Activated T-helper 1 cell treated with anti-CD3 and anti-CD28 coated beads, Interleukin-12 subunit alpha, Interleukin-12 subunit beta, Interleukin-2, Interleukin-4 antibody, amounts not matched to agents 30 ng/mL and 10 ng/mL and 1 ng/mL, durations not matched to agents 14 hours and 24 hours and 36 hours (primary cell): ENCODE data around the gene LHFPL2. TPM values are rescaled to one million over a fixed set of nuclear protein-coding genes. Genes with fewer than 3 reads are reported as not detected.

ENCODE experiments used
- DNase-seq: peaks from one replicate; pipeline ENCODE4 v3.0.0; 2021; ENCODE audit warnings: low spot score
- H3K27ac Mint-ChIP-seq: one replicate; pipeline ENCODE4 v1.8.0; 2021; ENCODE audit warnings: mild to moderate bottlenecking, mixed read lengths
- H3K27me3 Mint-ChIP-seq: one replicate; pipeline ENCODE4 v1.8.0; 2022; ENCODE audit warnings: mild to moderate bottlenecking, moderate library complexity, mixed read lengths; ENCODE audit not compliant: insufficient read depth
- H3K36me3 Mint-ChIP-seq: one replicate; pipeline ENCODE4 v1.8.0; 2021; ENCODE audit warnings: low read depth, mixed read lengths
- H3K4me1 Mint-ChIP-seq: one replicate; pipeline ENCODE4 v1.8.0; 2021; ENCODE audit warnings: low read depth, mixed read lengths
- H3K4me3 Mint-ChIP-seq: one replicate; pipeline ENCODE4 v1.8.0; 2021; ENCODE audit warnings: mild to moderate bottlenecking, moderate library complexity, mixed read lengths
- H3K9me3 Mint-ChIP-seq: one replicate; pipeline ENCODE4 v1.8.0; 2021; ENCODE audit warnings: mixed read lengths
- intact Hi-C: fragments of 100-400 bp; cut with micrococcal nuclease; formaldehyde crosslinking; loops from one replicate; pipeline ENCODE4 v1.15.1; 2024
- total RNA-seq: library from RNA; stranded (reverse); gene quantifications from 2 replicates; pipeline ENCODE4 v1.2.3, GENCODE V29; 2022

The LHFPL2 gene
- total RNA-seq, 1 donor from 2014 or later, result 0.08 TPM

DNA sequence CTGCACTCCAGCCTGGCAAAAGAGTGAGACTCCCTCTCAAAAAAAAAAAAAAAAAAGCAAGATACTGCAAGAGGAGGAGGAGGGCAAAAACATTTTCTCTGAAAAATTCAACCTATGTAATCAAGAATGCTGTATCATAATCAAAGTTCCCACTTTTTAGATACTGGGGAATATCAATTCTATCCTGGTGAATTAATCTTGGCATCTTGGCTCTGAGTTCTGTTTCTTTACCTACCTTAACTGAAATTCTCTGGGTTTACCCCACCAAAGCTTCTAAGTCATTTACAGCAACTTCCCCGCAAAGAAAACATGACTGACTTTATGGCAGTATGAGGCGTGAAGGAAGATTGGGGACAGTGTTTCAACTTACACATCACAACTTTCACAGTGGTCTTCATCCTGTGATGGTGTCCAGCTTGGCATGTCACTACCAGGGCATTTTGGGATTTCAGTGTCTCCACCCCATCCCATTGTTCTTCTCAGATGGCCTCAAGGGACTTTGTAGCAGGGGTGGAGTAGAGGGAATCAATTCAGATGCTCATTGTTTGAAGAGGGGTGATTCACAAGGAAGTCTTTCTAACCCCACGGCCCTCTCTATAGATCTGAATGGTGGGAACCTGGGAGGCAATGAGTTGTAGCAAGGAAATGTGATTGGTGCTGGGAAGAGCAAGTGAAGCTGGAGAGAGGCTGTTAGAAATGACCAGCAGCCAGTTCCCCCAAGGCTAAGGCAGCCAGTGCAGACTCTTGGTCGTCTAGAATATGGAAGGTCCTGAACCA is 157.7 kb downstream of the LHFPL2 start:
- DNase-seq, result no peak
- intact Hi-C loops, result no loop called here
- Mint-ChIP-seq H3K27ac (no peak overlapping the region), H3K27me3 (peaks cover 2% of the 10 kb centered on the region), H3K4me1 (no peaks in the 10 kb centered on the region), H3K36me3 (peaks cover 3% of the 10 kb centered on the region), H3K4me3 (no peak overlapping the region), H3K9me3 (no peaks in the 10 kb centered on the region)

DNA sequence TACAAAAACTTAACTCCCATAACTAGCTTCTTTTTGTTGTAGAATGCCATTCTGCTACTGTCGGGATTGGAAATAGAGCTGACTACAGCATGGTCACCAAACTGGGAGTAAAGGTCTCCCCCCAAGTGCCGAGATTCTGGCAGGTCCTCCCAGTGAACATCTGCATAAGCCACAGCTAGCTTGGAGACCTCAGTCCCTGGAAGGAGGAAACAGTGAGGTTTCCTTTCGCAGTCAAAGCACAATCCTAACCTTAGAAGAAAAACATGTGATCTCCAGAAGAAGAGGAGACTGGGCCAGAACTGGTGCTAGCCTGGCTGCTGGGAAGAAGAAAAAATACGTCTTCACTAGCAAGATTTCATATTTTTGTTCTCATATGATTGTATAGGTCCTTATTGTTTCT is 160.7 kb downstream of the LHFPL2 start:
- no peak overlapping the region for H3K27ac Mint-ChIP-seq
- no peak overlapping the region for H3K4me3 Mint-ChIP-seq
- no peaks in the 10 kb centered on the region for H3K27me3 Mint-ChIP-seq
- no peaks in the 10 kb centered on the region for H3K9me3 Mint-ChIP-seq
- peaks cover 16% of the 10 kb centered on the region for H3K4me1 Mint-ChIP-seq
- peaks cover 4% of the 10 kb centered on the region for H3K36me3 Mint-ChIP-seq
- intact Hi-C loops, result no loop called here
- DNase-seq, result no peak

DNA sequence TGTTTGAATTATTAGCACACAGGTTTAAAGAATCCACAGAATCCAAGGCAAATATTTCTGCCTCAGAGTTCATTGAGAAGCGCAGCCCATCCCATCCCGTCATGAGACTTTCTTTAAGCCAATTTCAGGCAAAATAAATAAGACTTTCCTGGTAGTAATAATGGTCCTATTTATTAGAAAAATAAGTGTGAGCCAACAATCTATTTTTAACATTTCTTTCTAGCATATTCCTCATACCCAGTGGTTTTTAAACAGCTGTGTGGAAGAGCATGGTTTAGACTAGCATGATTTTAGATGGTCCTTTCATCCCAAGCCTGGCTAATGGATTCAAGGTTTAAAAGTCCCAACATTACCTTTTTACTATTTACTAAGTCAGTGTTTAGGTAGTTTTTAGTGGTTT is 162.4 kb downstream of the LHFPL2 start:
- no peaks in the 10 kb centered on the region for H3K9me3 Mint-ChIP-seq
- no peak overlapping the region for H3K27ac Mint-ChIP-seq
- intact Hi-C loops, result no loop called here
- peaks cover 16% of the 10 kb centered on the region for H3K4me1 Mint-ChIP-seq
- no peak for DNase-seq
- H3K36me3 Mint-ChIP-seq, result peaks cover 4% of the 10 kb centered on the region
- no peak overlapping the region for H3K4me3 Mint-ChIP-seq
- H3K27me3 Mint-ChIP-seq, result no peaks in the 10 kb centered on the region

DNA sequence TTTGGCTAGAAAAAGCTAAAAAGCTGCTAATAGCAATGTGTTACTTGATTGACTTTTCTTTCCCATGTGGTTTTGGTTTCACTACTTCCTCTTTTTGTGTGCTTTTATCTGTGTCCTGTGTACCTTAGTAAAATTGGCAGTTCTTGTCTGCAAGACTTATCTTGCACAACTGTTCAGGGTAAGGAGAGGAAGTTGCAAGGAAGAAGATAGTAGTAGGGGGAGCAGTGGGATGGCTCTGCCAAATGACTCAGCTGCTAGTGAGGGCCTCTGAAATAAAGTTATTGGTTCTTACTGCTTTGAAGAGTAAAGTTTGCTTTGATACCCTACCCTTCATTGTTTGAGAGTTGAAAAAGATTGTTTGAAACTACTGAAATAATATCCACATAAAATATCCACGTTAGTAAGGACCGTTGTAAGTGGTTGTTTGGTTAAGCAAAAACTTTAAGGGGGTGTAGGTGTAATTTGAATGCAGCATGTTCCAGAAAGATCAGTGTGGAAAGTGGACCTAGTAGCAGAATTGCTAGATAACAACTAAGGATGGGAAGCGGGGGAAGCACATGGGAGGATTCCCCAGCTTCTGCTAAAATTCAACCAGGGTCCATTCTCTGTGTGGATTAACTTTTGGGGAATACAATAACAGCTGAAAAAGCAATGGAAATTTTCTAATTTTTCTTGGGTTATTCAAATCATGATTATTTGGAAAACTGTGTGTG is 164.6 kb downstream of the LHFPL2 start:
- Mint-ChIP-seq H3K4me1 (peaks cover 16% of the 10 kb centered on the region), H3K36me3 (peaks cover 2% of the 10 kb centered on the region), H3K27ac (no peak overlapping the region), H3K27me3 (no peaks in the 10 kb centered on the region), H3K4me3 (no peak overlapping the region), H3K9me3 (no peaks in the 10 kb centered on the region)
- DNase-seq, result no peak
- intact Hi-C loops, result no loop called here

DNA sequence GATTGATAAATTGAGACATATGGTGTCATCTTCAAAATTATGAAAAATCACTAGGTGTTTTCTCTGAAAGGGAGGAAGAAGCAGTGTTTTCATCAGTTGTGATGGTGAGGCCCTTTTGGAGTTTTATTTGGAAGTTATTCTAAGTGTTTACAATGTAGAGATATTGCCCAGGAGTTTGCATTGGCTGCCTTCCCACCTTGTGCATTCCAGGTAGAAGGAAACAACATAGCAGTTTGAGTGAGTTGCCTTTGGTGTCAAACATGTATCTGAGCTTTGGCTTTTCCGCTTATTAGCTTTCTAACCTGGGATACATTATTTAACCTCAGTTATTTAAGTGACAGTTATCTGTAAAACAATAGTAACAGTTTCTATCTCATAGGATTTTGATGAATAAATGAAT is 165.6 kb downstream of the LHFPL2 start:
- Mint-ChIP-seq H3K9me3 (no peaks in the 10 kb centered on the region), H3K36me3 (peaks cover 2% of the 10 kb centered on the region), H3K27ac (no peak overlapping the region), H3K4me3 (no peak overlapping the region), H3K4me1 (peaks cover 16% of the 10 kb centered on the region), H3K27me3 (no peaks in the 10 kb centered on the region)
- DNase-seq, result no peak
- intact Hi-C loops, result no loop called here

DNA sequence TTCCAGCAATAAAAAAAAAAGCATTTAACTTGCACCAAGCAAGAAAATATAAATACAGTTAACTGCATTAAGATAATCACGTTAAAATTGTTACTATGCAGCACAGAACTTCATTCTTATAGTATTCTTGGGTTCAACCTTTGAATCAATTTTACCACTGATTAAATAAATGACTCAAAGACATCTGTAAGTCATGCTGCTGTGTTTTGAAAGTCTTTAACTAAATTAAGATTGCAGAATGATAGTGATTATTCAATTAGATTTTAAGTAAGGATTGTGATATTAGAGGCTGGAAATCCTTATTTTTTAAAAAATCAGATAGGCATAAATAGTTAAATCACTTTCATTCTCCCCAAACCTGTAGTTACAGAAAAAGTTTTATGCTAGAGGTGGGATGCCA is 171.8 kb downstream of the LHFPL2 start:
- H3K27ac Mint-ChIP-seq, result no peak overlapping the region
- H3K9me3 Mint-ChIP-seq, result no peaks in the 10 kb centered on the region
- intact Hi-C loops, result no loop called here

DNA sequence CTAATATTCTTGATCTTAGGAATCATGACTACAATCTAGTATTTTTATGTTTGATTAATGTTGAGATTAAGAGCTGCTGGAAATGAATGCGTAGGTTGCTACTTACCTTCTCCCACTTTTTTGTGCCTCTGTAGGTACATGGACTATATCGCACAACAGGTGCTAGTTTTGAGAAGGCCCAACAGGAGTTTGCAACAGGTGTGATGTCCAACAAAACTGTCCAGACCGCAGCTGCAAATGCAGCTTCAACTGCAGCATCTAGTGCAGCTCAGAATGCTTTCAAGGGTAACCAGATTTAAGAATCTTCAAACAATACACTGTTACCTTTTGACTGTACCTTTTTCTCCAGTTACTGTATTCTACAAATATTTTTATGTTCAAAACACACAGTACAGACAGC is 173.2 kb downstream of the LHFPL2 start:
- H3K27me3 Mint-ChIP-seq, result no peaks in the 10 kb centered on the region
- H3K4me1 Mint-ChIP-seq, result no peaks in the 10 kb centered on the region
- no peak for DNase-seq
- H3K36me3 Mint-ChIP-seq, result no peaks in the 10 kb centered on the region
- no peak overlapping the region for H3K4me3 Mint-ChIP-seq
- no peaks in the 10 kb centered on the region for H3K9me3 Mint-ChIP-seq
- no peak overlapping the region for H3K27ac Mint-ChIP-seq
- intact Hi-C loops, result no loop called here

More for the DNA sequence above, 171.8 kb downstream of the LHFPL2 start:
- Mint-ChIP-seq H3K36me3 (no peaks in the 10 kb centered on the region), H3K4me3 (no peak overlapping the region), H3K27me3 (no peaks in the 10 kb centered on the region), H3K4me1 (no peaks in the 10 kb centered on the region)
- no peak for DNase-seq

DNA sequence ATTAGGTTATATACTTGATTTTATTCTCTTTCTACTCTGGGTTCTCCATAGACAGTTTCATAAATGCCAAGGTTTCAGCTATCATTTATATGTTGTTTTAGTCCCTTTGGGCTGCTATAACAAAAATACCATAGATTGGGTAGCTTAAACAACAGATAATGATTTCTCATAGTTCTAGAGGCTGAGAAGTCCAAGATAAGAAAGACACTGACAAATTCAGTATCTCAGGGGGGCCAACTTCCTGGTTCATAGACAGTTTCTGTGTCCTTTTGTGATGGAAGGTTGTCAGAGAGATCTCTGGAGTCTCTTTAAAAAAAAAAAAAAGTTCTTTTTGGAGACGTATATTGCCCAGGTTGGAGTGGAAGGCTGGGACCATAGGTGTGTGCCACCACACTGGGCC is 174.8 kb downstream of the LHFPL2 start:
- Mint-ChIP-seq H3K4me3 (no peak overlapping the region), H3K4me1 (no peaks in the 10 kb centered on the region), H3K27ac (no peak overlapping the region), H3K9me3 (no peaks in the 10 kb centered on the region), H3K27me3 (no peaks in the 10 kb centered on the region), H3K36me3 (no peaks in the 10 kb centered on the region)
- no peak for DNase-seq
- intact Hi-C loops, result no loop called here

DNA sequence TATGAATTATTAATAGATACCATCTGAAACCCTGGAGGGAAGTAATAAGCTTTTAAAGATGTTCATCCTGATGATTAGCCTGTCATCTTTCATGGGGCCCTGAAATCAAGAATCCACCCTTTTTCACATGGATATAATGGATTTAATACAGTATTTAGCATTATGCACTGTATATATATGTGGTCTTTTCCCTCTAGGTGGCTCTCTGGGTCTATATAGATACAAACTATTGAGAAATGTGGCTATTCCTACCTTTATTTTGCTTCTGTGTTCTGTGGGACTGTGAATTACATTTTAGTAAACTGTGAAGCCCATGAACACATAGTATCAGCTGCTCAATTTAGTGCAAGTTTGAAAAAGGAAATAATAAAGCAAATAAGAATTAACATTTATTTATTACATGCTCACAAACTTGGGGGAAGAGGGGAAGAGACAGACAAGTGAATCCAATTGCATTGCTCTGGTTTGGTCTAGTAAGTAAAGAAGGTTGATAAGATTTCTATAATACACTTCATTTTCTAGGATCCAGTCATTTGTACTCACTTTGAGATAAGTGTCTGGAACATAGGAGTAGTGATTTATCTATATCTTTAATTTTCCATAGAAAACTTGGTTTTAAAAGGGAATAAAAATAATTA is 176.0 kb downstream of the LHFPL2 start:
- Mint-ChIP-seq H3K4me1 (no peaks in the 10 kb centered on the region), H3K4me3 (no peak overlapping the region), H3K27ac (no peak overlapping the region), H3K9me3 (no peaks in the 10 kb centered on the region), H3K36me3 (no peaks in the 10 kb centered on the region), H3K27me3 (no peaks in the 10 kb centered on the region)
- intact Hi-C loops, result no loop called here
- DNase-seq, result no peak

DNA sequence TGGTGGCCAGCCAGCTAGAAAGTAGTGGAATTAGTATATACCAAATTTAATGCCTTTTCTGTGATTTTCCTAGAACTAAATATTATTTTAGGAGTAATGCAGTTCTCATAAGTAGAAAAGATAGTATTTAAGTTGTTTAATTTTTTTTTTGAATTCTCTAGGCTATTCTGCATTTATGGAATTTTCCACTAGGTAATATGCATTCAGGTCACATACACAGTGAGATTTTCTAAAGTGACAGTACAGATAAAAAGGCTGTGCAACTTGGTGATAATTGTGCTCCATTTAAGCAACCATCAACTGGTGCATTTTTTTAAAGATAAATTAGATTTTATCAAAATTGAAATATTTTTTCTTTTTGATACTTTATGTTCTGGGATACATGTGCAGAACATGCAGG is 176.7 kb downstream of the LHFPL2 start:
- DNase-seq, result no peak
- H3K27me3 Mint-ChIP-seq, result no peaks in the 10 kb centered on the region
- no peak overlapping the region for H3K4me3 Mint-ChIP-seq
- no peaks in the 10 kb centered on the region for H3K9me3 Mint-ChIP-seq
- no peaks in the 10 kb centered on the region for H3K4me1 Mint-ChIP-seq
- H3K27ac Mint-ChIP-seq, result no peak overlapping the region
- intact Hi-C loops, result no loop called here
- H3K36me3 Mint-ChIP-seq, result no peaks in the 10 kb centered on the region

DNA sequence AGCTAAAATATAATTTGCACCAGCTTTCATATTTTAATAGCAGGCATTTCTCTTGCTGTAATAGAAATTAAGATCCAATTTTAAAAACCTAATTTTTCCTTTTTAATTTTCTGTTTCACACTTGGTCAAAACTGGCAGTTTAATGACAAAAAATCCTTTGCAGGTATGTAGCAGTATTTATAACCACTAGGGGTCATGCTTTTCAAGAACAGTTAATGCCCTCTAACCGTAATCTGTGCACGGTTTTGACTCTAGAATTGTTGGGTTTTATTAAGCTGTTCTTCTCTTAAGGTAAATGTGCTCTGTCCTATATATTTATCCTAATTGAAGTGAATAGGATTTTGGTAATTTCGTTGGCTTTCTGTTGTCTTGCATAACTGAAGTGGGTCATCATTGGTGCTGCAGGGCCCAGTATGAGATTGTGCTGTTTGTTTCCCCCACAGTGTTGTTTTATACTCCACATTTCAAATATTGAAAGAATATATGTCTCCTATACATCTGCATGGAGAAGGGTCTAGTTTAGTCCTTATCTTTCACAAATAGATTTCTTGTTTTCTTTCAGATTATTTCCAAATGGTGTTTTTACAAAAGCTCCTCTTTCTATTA is 180.7 kb downstream of the LHFPL2 start:
- Mint-ChIP-seq H3K36me3 (peaks cover 6% of the 10 kb centered on the region), H3K27me3 (no peaks in the 10 kb centered on the region), H3K9me3 (no peaks in the 10 kb centered on the region), H3K4me1 (no peaks in the 10 kb centered on the region), H3K27ac (no peak overlapping the region), H3K4me3 (no peak overlapping the region)
- no peak for DNase-seq
- intact Hi-C loops, result loop anchor here (2.0 kb wide), 1 partner anchor 665 kb away; no protein-coding TSS in a partner anchor

DNA sequence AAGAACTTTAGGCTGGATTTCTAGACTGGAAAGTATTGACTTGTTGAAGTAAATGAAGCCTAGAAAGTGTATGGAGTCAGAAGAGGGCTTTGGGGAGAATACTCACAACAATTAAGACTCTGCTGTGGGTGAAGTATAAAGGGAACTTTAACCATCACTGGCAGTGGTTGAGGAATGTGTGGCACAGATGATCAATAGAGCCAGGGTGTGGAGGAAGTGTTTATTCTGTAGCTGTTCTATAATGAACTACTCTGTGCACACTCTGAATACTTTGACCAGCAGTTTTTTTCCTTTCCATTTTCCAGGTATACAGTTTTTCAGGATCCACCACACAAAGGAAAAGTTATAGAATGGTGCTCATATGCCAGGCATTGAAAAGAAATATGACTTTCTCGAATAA is 181.4 kb downstream of the LHFPL2 start:
- H3K36me3 Mint-ChIP-seq, result peaks cover 6% of the 10 kb centered on the region
- no peaks in the 10 kb centered on the region for H3K9me3 Mint-ChIP-seq
- no peak overlapping the region for H3K27ac Mint-ChIP-seq
- H3K27me3 Mint-ChIP-seq, result no peaks in the 10 kb centered on the region
- no peak overlapping the region for H3K4me3 Mint-ChIP-seq
- DNase-seq, result no peak
- intact Hi-C loops, result loop anchor here (2.0 kb wide), 1 partner anchor 666 kb away; no protein-coding TSS in a partner anchor
- H3K4me1 Mint-ChIP-seq, result no peaks in the 10 kb centered on the region

DNA sequence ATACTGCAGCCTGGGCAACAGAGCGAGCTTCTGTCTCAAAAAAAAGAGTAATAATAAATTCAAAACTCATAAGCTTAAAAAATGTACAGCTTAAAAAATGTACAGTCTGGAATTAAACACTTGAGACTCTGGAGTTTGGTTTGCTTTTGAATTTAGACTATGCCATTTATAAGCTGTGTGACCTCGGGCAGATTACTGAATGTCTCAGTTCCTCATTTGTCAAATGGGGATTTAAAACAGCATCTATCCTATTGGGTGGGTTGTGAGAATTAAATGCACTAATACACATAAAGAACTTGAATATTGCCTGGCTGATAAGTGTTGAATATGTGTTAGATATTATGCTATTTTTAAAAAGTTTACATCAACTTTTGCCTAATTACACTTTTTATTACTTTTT is 189.7 kb downstream of the LHFPL2 start:
- Mint-ChIP-seq H3K4me1 (no peaks in the 10 kb centered on the region), H3K36me3 (peaks cover 20% of the 10 kb centered on the region), H3K9me3 (no peaks in the 10 kb centered on the region), H3K27me3 (no peaks in the 10 kb centered on the region), H3K27ac (no peak overlapping the region), H3K4me3 (no peak overlapping the region)
- intact Hi-C loops, result no loop called here
- no peak for DNase-seq
